GM19025 (cell line): ENCODE data around the gene DNAH1.
"Not testable (repeated sequence)": the region's sequence is repeated elsewhere in the genome, so short reads cannot be mapped to it uniquely, and the experiment has no call there.

Source experiments
- ATAC-seq: cut with Tn5 transposase; IDR thresholded peaks from one replicate; pipeline ENCODE4 v1.9.1; 2021; ENCODE audit warnings: mild to moderate bottlenecking, low read depth, moderate library complexity; ENCODE audit not compliant: unreplicated experiment

The DNAH1 gene

GRCh38 chr3:52315977-52316764 is at the start of gene DNAH1:
Gene DNAH1 (plus strand): TSS chr3:52316319. CDS start chr3:52322443, 6,124 bp downstream.
- ATAC-seq, result no peak

- ATAC-seq, result no peak
Observed at GRCh38 chr3:52268036-52268435, 48.1 kb upstream of the DNAH1 start.

- ATAC-seq, result no peak
Observed at GRCh38 chr3:52269776-52270175, 46.3 kb upstream of the DNAH1 start.

GRCh38 chr3:52270252-52270754 is 45.8 kb upstream of the DNAH1 start:
- no peak for ATAC-seq

GRCh38 chr3:52272172-52272571 is 43.9 kb upstream of the DNAH1 start:
- not testable (repeated sequence) for ATAC-seq

- no peak for ATAC-seq
Observed at GRCh38 chr3:52272831-52273230, 43.3 kb upstream of the DNAH1 start.

- not testable (repeated sequence) for ATAC-seq
Observed at GRCh38 chr3:52274781-52275180, 41.3 kb upstream of the DNAH1 start.

- ATAC-seq, result no peak
Observed at GRCh38 chr3:52277071-52277964, 38.8 kb upstream of the DNAH1 start.

GRCh38 chr3:52277972-52278509 is 38.1 kb upstream of the DNAH1 start:
- ATAC-seq, result peak; percentile 68

- ATAC-seq, result peak; percentile 90
Observed at GRCh38 chr3:52278510-52279069, 37.5 kb upstream of the DNAH1 start, which contains the start of gene WDR82. Gene WDR82 (minus strand): TSS chr3:52278649. CDS start chr3:52278361, 288 bp downstream.

- ATAC-seq, result no peak
Observed at GRCh38 chr3:52279596-52279995, 36.5 kb upstream of the DNAH1 start.

GRCh38 chr3:52280050-52280461 is 36.1 kb upstream of the DNAH1 start:
- no peak for ATAC-seq

GRCh38 chr3:52281981-52282801 is 33.9 kb upstream of the DNAH1 start:
- no peak for ATAC-seq

- no peak for ATAC-seq
Observed at GRCh38 chr3:52283306-52283705, 32.8 kb upstream of the DNAH1 start.

GRCh38 chr3:52284051-52284450 is 32.1 kb upstream of the DNAH1 start:
- ATAC-seq, result not testable (repeated sequence)

GRCh38 chr3:52286777-52287110 is 29.4 kb upstream of the DNAH1 start:
- ATAC-seq, result no peak

GRCh38 chr3:52288674-52289073 is 27.4 kb upstream of the DNAH1 start:
- no peak for ATAC-seq

GRCh38 chr3:52289338-52289746 is 26.8 kb upstream of the DNAH1 start:
- ATAC-seq, result no peak

GRCh38 chr3:52289747-52290595 is 26.1 kb upstream of the DNAH1 start:
- no peak for ATAC-seq
